Measurements from ENCODE around the gene C16orf78.

GRCh38 chr16:49422896-49423295 is 49.3 kb downstream of the C16orf78 start:
- no peak for TF ChIP-seq POLR2A (IDR thresholded peaks at IDR 0.05; ENCODE audit: low read depth, low read length)
- TF ChIP-seq TAF1 (IDR thresholded peaks at IDR 0.05; ENCODE audit: low read depth, low read length), result no peak
- no peak for TF ChIP-seq SPI1 (IDR thresholded peaks at IDR 0.05; ENCODE audit: low read depth, low read length)
- no peak for TF ChIP-seq POLR2AphosphoS5 (IDR thresholded peaks at IDR 0.05; ENCODE audit: low read depth, low read length)
- no peak for TF ChIP-seq PAX5 (IDR thresholded peaks at IDR 0.05; ENCODE audit: insufficient read depth, low read length, severe bottlenecking)

All from GM12891 (cell line).